ENCODE results near the gene HLA-DOB. TPM values are rescaled to one million over a fixed set of nuclear protein-coding genes. Genes with fewer than 3 reads are reported as not detected.

HLA-DOB gene
- total and polyA plus RNA-seq, 2 donors (not counting 1 experiment from before 2014, with no cell fraction given) = under 0.01 to 0.49 TPM

GRCh38 chr6:32794510-32794909 is 22.3 kb downstream of the HLA-DOB start:
- peaks cover 14% of the 10 kb centered on the region for H3K27me3 ChIP-seq (ENCODE audit: control insufficient read depth, insufficient read depth, low read length)
- no peak for DNase-seq (ENCODE audit: low read depth in 2 of 2)
- no peaks in the 10 kb centered on the region for H3K9me3 ChIP-seq (ENCODE audit: control insufficient read depth, insufficient read depth, low read depth, low read length)
- no peaks in the 10 kb centered on the region for H3K36me3 ChIP-seq (ENCODE audit: control insufficient read depth, insufficient read depth, low read length)
- no peak overlapping the region for H3K27ac ChIP-seq (ENCODE audit: insufficient read depth, low read length)
- H3K4me1 ChIP-seq (ENCODE audit: control insufficient read depth, extremely low read depth, insufficient read depth, low read length) = no peaks in the 10 kb centered on the region
- H3K79me2 ChIP-seq (ENCODE audit: control insufficient read depth, insufficient read depth, low read length) = no peaks in the 10 kb centered on the region
- H3K4me2 ChIP-seq (ENCODE audit: extremely low read depth, insufficient read depth, low read length) = no peak overlapping the region
- H3K9ac ChIP-seq (ENCODE audit: insufficient read depth, low read length) = no peak overlapping the region
- TF ChIP-seq EZH2 (IDR thresholded peaks at IDR 0.05; ENCODE audit: low read length, missing control alignments) (no peak), CTCF (conservative IDR thresholded peaks at IDR 0.05 in 1 of 2, IDR thresholded peaks at IDR 0.05 in 1 of 2; ENCODE audit: low read depth in 1 of 2, low read length in 2 of 2) (no peak)
- H3K4me3 ChIP-seq (replicated peaks in 1 of 4; ENCODE audit: control extremely low read depth in 1 of 4, insufficient read depth in 1 of 4, low read depth in 3 of 4, low read length in 4 of 4) = no peak overlapping the region
- no peak overlapping the region for H2AFZ ChIP-seq (ENCODE audit: low read length)
- no peaks in the 10 kb centered on the region for H4K20me1 ChIP-seq (ENCODE audit: control insufficient read depth, extremely low read depth, insufficient read depth, low read length)

- Histone ChIP-seq H3K79me2 (ENCODE audit: control insufficient read depth, insufficient read depth, low read length) (no peaks in the 10 kb centered on the region), H3K27ac (ENCODE audit: insufficient read depth, low read length) (no peak overlapping the region), H4K20me1 (ENCODE audit: control insufficient read depth, extremely low read depth, insufficient read depth, low read length) (no peaks in the 10 kb centered on the region), H3K4me3 (replicated peaks in 1 of 4; ENCODE audit: control extremely low read depth in 1 of 4, insufficient read depth in 1 of 4, low read depth in 3 of 4, low read length in 4 of 4) (no peak overlapping the region), H3K4me1 (ENCODE audit: control insufficient read depth, extremely low read depth, insufficient read depth, low read length) (no peaks in the 10 kb centered on the region), H3K9me3 (ENCODE audit: control insufficient read depth, insufficient read depth, low read depth, low read length) (no peaks in the 10 kb centered on the region), H3K36me3 (ENCODE audit: control insufficient read depth, insufficient read depth, low read length) (no peaks in the 10 kb centered on the region), H2AFZ (ENCODE audit: low read length) (no peak overlapping the region), H3K27me3 (ENCODE audit: control insufficient read depth, insufficient read depth, low read length) (peaks cover 14% of the 10 kb centered on the region), H3K4me2 (ENCODE audit: extremely low read depth, insufficient read depth, low read length) (no peak overlapping the region), H3K9ac (ENCODE audit: insufficient read depth, low read length) (no peak overlapping the region)
- TF ChIP-seq EZH2 (IDR thresholded peaks at IDR 0.05; ENCODE audit: low read length, missing control alignments) (no peak), CTCF (conservative IDR thresholded peaks at IDR 0.05 in 1 of 2, IDR thresholded peaks at IDR 0.05 in 1 of 2; ENCODE audit: low read depth in 1 of 2, low read length in 2 of 2) (no peak)
- no peak for DNase-seq (ENCODE audit: low read depth in 2 of 2)
Measured at GRCh38 chr6:32792901-32793435, 23.8 kb downstream of the HLA-DOB start.

DNA sequence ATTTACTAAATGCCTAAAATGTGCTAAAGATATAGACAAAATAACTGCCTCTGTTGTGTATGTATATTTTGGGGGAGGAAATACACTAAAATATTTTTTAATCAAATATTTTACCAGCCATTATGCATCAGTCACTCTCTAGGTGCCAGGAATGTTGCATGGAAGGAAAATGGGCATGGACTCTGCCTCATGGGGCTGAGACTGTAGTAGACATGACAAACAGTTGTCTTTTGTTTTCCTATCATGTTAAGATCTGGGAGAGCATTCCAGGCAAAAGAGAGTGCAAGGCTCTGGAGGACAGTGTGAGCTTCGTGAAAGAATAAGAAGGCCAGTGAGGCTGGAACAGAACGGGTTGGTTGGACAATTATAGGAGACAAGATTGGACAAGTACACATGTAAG is 26.5 kb downstream of the HLA-DOB start:
- Histone ChIP-seq H3K9ac (ENCODE audit: insufficient read depth, low read length) (no peak overlapping the region), H3K27ac (ENCODE audit: insufficient read depth, low read length) (no peak overlapping the region), H3K79me2 (ENCODE audit: control insufficient read depth, insufficient read depth, low read length) (no peaks in the 10 kb centered on the region), H2AFZ (ENCODE audit: low read length) (no peak overlapping the region), H3K4me3 (replicated peaks in 1 of 4; ENCODE audit: control extremely low read depth in 1 of 4, insufficient read depth in 1 of 4, low read depth in 3 of 4, low read length in 4 of 4) (no peak overlapping the region), H3K4me2 (ENCODE audit: extremely low read depth, insufficient read depth, low read length) (no peak overlapping the region), H3K27me3 (ENCODE audit: control insufficient read depth, insufficient read depth, low read length) (peaks cover 7% of the 10 kb centered on the region), H3K4me1 (ENCODE audit: control insufficient read depth, extremely low read depth, insufficient read depth, low read length) (no peaks in the 10 kb centered on the region), H3K36me3 (ENCODE audit: control insufficient read depth, insufficient read depth, low read length) (no peaks in the 10 kb centered on the region), H4K20me1 (ENCODE audit: control insufficient read depth, extremely low read depth, insufficient read depth, low read length) (no peaks in the 10 kb centered on the region), H3K9me3 (ENCODE audit: control insufficient read depth, insufficient read depth, low read depth, low read length) (no peaks in the 10 kb centered on the region)
- DNase-seq (ENCODE audit: low read depth in 2 of 2) = no peak
- no peak for TF ChIP-seq CTCF (conservative IDR thresholded peaks at IDR 0.05 in 1 of 2, IDR thresholded peaks at IDR 0.05 in 1 of 2; ENCODE audit: low read depth in 1 of 2, low read length in 2 of 2)
- no peak for TF ChIP-seq EZH2 (IDR thresholded peaks at IDR 0.05; ENCODE audit: low read length, missing control alignments)
